Measurements from ENCODE around the gene HAUS8. TPM values are rescaled to one million over a fixed set of nuclear protein-coding genes. Genes with fewer than 3 reads are reported as not detected.
"Not testable (repeated sequence)": the region's sequence is repeated elsewhere in the genome, so short reads cannot be mapped to it uniquely, and the experiment has no call there.

The HAUS8 gene
- total RNA-seq, 4 donors from 2014 or later, result 0.97 to 4.5 (median 3.3) TPM

DNA sequence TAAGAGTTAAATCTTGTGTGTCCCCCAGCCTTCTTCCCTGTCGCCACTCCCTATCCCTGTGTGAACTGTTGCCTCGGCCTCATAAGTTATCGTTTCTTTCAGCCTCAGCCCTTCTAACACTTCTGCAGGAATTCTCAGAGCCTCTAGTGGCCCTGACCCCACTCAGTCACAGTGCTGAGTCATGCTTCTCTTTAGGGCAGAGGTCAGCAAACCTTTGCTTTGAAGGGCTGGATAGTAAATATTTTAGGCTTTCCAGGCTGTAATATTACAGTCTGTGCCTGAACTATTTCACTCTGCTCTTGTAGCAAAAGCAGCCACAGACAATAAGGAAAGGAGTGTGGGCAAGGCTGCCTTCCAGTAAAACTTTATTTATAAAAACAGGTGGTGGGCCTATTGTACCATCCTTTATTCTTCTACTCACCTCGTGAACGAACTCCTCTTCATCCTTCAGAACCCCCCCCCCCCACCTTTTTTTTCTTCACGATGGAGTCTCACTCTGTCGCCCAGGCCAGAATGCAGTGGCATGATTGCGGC lies 22.4 kb upstream of the HAUS8 start:
- peaks cover 0 to 10% of the 10 kb centered on the region in 2 donors for H3K36me3 ChIP-seq
- DNase-seq, result no peak
- peak overlapping the region in 1 of 4 donors; percentile 33 for H3K27ac ChIP-seq
- no peaks in the 10 kb centered on the region for H3K27me3 ChIP-seq
- in situ Hi-C loops (cut with MboI; ENCODE audit: low sequenced_read_pairs in 4 of 4) (no loop called here), intact Hi-C loops (cut with DNase I; ENCODE audit: low total_unique reads) (no loop called here)
- no peak overlapping the region for H3K4me3 ChIP-seq
- H3K9me3 ChIP-seq, result no peaks in the 10 kb centered on the region
- peaks cover 0 to 6% of the 10 kb centered on the region in 2 donors for H3K4me1 ChIP-seq
- ATAC-seq, result no peak
- TF ChIP-seq, protein P1, sequence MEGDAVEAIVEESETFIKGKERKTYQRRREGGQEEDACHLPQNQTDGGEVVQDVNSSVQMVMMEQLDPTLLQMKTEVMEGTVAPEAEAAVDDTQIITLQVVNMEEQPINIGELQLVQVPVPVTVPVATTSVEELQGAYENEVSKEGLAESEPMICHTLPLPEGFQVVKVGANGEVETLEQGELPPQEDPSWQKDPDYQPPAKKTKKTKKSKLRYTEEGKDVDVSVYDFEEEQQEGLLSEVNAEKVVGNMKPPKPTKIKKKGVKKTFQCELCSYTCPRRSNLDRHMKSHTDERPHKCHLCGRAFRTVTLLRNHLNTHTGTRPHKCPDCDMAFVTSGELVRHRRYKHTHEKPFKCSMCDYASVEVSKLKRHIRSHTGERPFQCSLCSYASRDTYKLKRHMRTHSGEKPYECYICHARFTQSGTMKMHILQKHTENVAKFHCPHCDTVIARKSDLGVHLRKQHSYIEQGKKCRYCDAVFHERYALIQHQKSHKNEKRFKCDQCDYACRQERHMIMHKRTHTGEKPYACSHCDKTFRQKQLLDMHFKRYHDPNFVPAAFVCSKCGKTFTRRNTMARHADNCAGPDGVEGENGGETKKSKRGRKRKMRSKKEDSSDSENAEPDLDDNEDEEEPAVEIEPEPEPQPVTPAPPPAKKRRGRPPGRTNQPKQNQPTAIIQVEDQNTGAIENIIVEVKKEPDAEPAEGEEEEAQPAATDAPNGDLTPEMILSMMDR (IDR thresholded peaks at IDR 0.05 in 4 of 5, conservative IDR thresholded peaks at IDR 0.05 in 1 of 5), result no peak
- TF ChIP-seq POLR2A (IDR thresholded peaks at IDR 0.05), result no peak

DNA sequence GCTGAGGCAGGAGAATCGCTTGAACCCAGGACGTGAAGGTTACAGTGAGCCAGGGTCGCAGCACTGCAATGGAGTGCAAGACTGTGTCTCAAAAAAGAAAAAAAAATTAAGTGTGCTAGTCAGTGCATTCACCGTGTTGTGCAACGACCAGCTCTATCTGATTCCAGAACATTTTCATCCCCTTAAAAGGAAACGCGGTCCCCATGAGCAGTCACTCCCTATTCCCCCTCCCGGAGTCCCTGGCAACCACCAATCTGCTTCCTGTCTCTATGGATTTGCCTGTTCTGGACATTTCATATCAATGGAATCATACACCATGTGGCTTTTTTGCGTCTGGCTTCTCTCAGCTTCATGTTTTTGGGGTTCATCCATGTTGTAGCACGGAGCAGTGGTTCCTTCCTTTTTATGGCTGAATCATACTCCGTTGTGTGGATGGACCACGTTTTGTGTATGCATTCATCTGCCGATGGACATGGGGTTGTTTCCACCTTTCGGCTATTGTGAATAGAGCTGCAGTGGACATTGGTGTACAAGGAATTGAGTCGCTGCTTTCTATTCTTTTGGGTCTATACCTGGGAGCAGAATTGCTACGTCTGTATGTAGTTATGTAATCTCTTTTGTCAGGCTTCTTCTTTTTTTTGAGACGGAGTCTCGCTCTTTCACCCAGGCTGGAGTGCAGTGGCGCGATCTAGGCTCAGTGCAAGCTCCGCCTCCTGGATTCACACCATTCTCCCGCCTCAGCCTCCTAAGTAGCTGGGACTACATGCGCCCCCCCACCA lies 20.1 kb upstream of the HAUS8 start:
- DNase-seq (peak; percentile 59 to 74), ATAC-seq (peak; percentile 77 to 88)
- intact Hi-C loops (cut with DNase I; ENCODE audit: low total_unique reads), result no loop called here
- TF ChIP-seq, protein P1 (IDR thresholded peaks at IDR 0.05 in 4 of 5, conservative IDR thresholded peaks at IDR 0.05 in 1 of 5), result no peak
- no peak for TF ChIP-seq POLR2A (IDR thresholded peaks at IDR 0.05)
- H3K36me3 ChIP-seq, result no peaks in the 10 kb centered on the region
- in situ Hi-C loops (cut with MboI; ENCODE audit: low sequenced_read_pairs in 4 of 4), result no loop called here
- peaks cover 0 to 6% of the 10 kb centered on the region in 2 donors for H3K4me1 ChIP-seq
- H3K27ac ChIP-seq, result peak overlapping the region; percentile 48 to 69 (median 58)
- no peak overlapping the region for H3K4me3 ChIP-seq
- H3K9me3 ChIP-seq, result no peaks in the 10 kb centered on the region
- no peaks in the 10 kb centered on the region for H3K27me3 ChIP-seq

DNA sequence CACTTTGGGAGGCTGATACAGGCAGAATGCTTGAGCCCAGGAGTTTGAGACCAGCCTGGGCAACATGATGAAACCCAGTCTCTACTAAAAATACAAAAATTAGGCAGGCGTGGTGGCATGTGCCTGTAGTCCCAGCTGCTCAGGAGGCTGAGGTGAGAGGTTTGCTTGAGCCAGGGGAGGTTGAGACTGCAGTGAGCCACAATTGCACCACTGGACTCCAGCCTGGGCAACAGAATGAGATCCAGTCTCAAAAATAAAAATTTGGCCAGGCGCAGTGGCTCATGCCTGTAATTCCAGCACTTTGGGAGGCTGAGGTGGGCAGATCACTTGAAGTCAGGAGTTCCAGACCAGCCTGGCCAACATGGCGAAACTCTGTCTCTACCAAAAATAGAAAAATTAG lies 19.4 kb upstream of the HAUS8 start:
- H3K9me3 ChIP-seq; intact Hi-C loops (cut with DNase I; ENCODE audit: low total_unique reads); H3K4me3 ChIP-seq; in situ Hi-C loops (cut with MboI; ENCODE audit: low sequenced_read_pairs in 4 of 4); H3K4me1 ChIP-seq; H3K36me3 ChIP-seq; H3K27me3 ChIP-seq; DNase-seq; ATAC-seq: not testable (repeated sequence)
- peak overlapping the region; percentile 3 to 69 (median 58) for H3K27ac ChIP-seq

DNA sequence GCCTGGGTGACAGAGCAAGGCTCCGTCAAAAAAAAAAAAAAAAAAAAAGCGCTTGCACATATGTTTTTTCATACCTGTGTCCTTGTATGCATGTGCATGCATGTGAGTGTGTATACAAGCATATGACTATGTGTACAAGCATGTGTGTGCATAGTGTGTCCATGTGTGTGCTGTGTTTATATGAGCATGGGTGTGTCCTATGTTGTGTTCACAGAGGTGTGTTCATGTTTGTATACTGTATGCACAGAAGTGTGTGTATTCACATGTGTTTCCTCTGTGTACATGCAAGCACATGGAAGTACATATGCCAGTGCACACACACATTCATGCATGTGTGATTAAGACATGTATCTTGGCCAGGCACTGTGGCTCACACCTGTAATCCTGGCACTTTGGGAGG lies 17.4 kb upstream of the HAUS8 start:
- no peak overlapping the region for H3K4me3 ChIP-seq
- DNase-seq, result no peak
- in situ Hi-C loops (cut with MboI; ENCODE audit: low sequenced_read_pairs in 4 of 4), result no loop called here
- H3K27ac ChIP-seq, result no peak overlapping the region
- intact Hi-C loops (cut with DNase I; ENCODE audit: low total_unique reads), result no loop called here
- no peaks in the 10 kb centered on the region for H3K9me3 ChIP-seq
- no peaks in the 10 kb centered on the region for H3K27me3 ChIP-seq
- peaks cover 0 to 3% of the 10 kb centered on the region in 2 donors for H3K4me1 ChIP-seq
- no peak for ATAC-seq
- TF ChIP-seq, protein P1 (IDR thresholded peaks at IDR 0.05 in 4 of 5, conservative IDR thresholded peaks at IDR 0.05 in 1 of 5), result no peak
- TF ChIP-seq POLR2A (IDR thresholded peaks at IDR 0.05), result no peak
- no peaks in the 10 kb centered on the region for H3K36me3 ChIP-seq

DNA sequence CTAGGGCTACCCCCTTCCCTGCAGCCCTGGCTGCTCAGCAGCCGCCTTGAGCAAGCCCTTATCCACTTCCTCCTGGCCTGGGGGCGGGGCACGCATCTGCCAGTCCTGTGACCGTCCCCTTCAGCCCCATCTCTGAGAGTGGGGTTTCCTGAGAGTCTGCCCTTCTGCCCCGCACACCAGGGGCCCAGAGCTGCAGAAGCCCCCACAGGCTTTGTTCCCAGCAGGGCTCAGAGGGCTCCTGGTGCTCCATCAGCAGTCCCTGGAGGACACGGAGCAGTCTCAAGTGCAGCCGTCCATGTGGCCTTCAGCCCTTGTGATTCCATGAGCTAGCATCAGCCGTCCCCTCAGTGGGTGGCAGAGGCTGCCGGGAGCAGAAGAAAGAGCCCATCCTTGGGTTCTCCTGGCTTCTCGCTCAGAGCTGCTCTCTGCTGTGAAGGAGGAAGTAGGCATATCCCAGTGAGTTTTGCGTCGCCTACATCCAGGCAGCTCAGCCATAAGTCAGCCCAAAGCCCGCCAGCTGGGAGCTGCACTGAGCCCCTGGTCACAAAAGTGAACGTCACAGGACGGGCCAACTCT lies 16.6 kb upstream of the HAUS8 start:
- Histone ChIP-seq H3K9me3 (no peaks in the 10 kb centered on the region), H3K36me3 (no peaks in the 10 kb centered on the region), H3K27me3 (no peaks in the 10 kb centered on the region), H3K4me3 (no peak overlapping the region), H3K4me1 (no peaks in the 10 kb centered on the region), H3K27ac (peak overlapping the region in 2 of 4 donors; percentile 8 to 45)
- TF ChIP-seq POLR2A (IDR thresholded peaks at IDR 0.05), result no peak
- TF ChIP-seq, protein P1 (IDR thresholded peaks at IDR 0.05 in 4 of 5, conservative IDR thresholded peaks at IDR 0.05 in 1 of 5), result no peak
- DNase-seq (peak in 1 of 2 donors; percentile 34), ATAC-seq (no peak)
- in situ Hi-C loops (cut with MboI; ENCODE audit: low sequenced_read_pairs in 4 of 4) (no loop called here), intact Hi-C loops (cut with DNase I; ENCODE audit: low total_unique reads) (no loop called here)
